ENCODE data around the gene KRT76. TPM values are rescaled to one million over a fixed set of nuclear protein-coding genes. Genes with fewer than 3 reads are reported as not detected.

The KRT76 gene
- total RNA-seq, 1 donor: not detected

DNA sequence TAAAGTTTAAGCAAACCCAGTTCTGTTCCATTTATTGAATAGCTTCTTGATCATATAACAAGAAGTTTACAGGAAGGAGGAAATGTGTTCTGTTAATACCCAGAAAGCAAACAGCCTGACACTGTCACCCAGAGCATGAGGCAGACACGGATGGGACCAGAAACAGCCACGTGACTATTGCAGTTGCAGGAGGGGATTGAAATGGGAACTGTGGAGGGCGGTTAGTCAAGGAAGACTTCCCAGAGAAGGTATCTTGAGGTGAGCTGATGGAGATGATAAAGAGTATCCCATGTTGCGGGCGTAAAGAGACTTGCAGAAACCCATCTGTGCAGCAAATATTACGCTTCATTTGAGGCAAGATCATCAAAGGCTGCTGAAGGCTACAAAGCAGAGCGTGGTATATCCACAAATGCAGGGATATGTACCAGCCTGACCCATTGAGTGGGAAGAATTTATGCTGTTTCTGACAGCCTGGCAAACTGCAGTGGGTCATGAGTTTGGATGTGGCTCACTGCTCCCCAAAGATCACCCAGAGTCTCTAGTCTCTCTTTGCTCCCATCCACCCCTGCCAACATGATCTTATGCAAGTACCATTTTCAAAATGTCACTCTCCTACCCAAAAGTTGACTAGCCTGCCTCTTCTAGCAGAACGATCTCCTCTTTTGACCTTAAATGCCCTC lies 20.7 kb downstream of the KRT76 start:
- H4K20me1 ChIP-seq (ENCODE audit: insufficient read depth, low read length): no peaks in the 10 kb centered on the region
- H3K9me3 ChIP-seq (ENCODE audit: low read depth, low read length): no peaks in the 10 kb centered on the region
- no peak overlapping the region for H3K27ac ChIP-seq (ENCODE audit: low read depth, low read length)
- H3K4me3 ChIP-seq (ENCODE audit: insufficient read depth, low read length): no peak overlapping the region
- peaks cover 5% of the 10 kb centered on the region for H3K27me3 ChIP-seq (ENCODE audit: insufficient read depth, low read length)
- H3K4me1 ChIP-seq (ENCODE audit: insufficient read depth, low read length): no peaks in the 10 kb centered on the region
- H3K79me2 ChIP-seq (ENCODE audit: insufficient read depth, low read length): no peaks in the 10 kb centered on the region
- no peak overlapping the region for H3K4me2 ChIP-seq (ENCODE audit: insufficient read depth, low read length)
- no peak overlapping the region for H2AFZ ChIP-seq (ENCODE audit: low read length)
- no peak for DNase-seq (ENCODE audit: insufficient read length, low spot score, missing footprints)
- H3K36me3 ChIP-seq (ENCODE audit: insufficient read depth, low read length): no peaks in the 10 kb centered on the region
- TF ChIP-seq, protein P1, sequence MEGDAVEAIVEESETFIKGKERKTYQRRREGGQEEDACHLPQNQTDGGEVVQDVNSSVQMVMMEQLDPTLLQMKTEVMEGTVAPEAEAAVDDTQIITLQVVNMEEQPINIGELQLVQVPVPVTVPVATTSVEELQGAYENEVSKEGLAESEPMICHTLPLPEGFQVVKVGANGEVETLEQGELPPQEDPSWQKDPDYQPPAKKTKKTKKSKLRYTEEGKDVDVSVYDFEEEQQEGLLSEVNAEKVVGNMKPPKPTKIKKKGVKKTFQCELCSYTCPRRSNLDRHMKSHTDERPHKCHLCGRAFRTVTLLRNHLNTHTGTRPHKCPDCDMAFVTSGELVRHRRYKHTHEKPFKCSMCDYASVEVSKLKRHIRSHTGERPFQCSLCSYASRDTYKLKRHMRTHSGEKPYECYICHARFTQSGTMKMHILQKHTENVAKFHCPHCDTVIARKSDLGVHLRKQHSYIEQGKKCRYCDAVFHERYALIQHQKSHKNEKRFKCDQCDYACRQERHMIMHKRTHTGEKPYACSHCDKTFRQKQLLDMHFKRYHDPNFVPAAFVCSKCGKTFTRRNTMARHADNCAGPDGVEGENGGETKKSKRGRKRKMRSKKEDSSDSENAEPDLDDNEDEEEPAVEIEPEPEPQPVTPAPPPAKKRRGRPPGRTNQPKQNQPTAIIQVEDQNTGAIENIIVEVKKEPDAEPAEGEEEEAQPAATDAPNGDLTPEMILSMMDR (IDR thresholded peaks at IDR 0.05; ENCODE audit: extremely low read depth, low read depth, low read length): no peak

DNA sequence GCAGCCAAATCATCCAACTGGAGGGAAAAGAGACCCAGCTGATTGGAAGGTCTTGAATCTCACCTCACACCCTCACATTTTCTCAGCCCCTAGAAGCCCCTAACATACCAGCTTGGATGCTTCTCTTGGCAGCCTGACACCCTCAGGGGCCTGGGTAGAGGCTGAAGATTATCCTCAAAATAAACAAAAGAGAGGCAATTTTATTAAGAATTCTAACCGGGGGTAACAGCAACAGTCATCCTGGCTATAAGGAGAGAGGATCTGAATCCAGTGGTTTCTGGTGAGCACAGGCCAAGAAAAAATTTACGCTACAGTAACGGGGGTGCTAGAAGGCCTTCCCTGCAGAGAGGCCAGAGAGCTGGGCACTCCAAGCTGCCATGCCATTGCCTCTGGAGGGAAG lies 21.6 kb downstream of the KRT76 start:
- H3K4me1 ChIP-seq (ENCODE audit: insufficient read depth, low read length): no peaks in the 10 kb centered on the region
- no peaks in the 10 kb centered on the region for H3K79me2 ChIP-seq (ENCODE audit: insufficient read depth, low read length)
- no peak overlapping the region for H2AFZ ChIP-seq (ENCODE audit: low read length)
- no peaks in the 10 kb centered on the region for H3K36me3 ChIP-seq (ENCODE audit: insufficient read depth, low read length)
- H3K4me3 ChIP-seq (ENCODE audit: insufficient read depth, low read length): no peak overlapping the region
- no peaks in the 10 kb centered on the region for H4K20me1 ChIP-seq (ENCODE audit: insufficient read depth, low read length)
- H3K9me3 ChIP-seq (ENCODE audit: low read depth, low read length): no peaks in the 10 kb centered on the region
- DNase-seq (ENCODE audit: insufficient read length, low spot score, missing footprints): no peak
- no peak overlapping the region for H3K4me2 ChIP-seq (ENCODE audit: insufficient read depth, low read length)
- H3K27me3 ChIP-seq (ENCODE audit: insufficient read depth, low read length): peaks cover 5% of the 10 kb centered on the region
- no peak overlapping the region for H3K27ac ChIP-seq (ENCODE audit: low read depth, low read length)
- TF ChIP-seq, protein P1 (IDR thresholded peaks at IDR 0.05; ENCODE audit: extremely low read depth, low read depth, low read length): no peak

DNA sequence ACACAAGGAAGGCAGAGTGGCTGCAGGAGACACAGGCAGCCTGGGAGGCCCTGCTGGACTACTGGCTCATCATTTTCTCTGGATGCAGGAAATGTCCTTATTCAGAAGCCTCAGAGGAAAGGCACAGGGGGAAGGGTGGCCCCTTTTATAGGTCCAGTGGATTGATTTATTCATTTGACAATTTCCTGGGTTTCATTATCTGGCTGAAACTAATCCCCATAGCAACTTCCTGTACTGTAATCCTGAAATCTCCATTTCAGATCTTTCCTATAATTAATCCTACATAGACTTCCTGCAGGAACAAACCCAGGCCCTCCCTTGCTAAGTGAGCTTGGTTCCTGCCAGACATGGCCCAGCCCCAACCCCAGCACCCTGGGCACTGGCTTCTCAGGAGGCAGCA lies 23.0 kb downstream of the KRT76 start:
- H3K4me3 ChIP-seq (ENCODE audit: insufficient read depth, low read length): no peak overlapping the region
- no peak overlapping the region for H3K27ac ChIP-seq (ENCODE audit: low read depth, low read length)
- no peak overlapping the region for H2AFZ ChIP-seq (ENCODE audit: low read length)
- H4K20me1 ChIP-seq (ENCODE audit: insufficient read depth, low read length): no peaks in the 10 kb centered on the region
- H3K4me1 ChIP-seq (ENCODE audit: insufficient read depth, low read length): no peaks in the 10 kb centered on the region
- peaks cover 14% of the 10 kb centered on the region for H3K27me3 ChIP-seq (ENCODE audit: insufficient read depth, low read length)
- no peaks in the 10 kb centered on the region for H3K79me2 ChIP-seq (ENCODE audit: insufficient read depth, low read length)
- TF ChIP-seq, protein P1 (IDR thresholded peaks at IDR 0.05; ENCODE audit: extremely low read depth, low read depth, low read length): no peak
- DNase-seq (ENCODE audit: insufficient read length, low spot score, missing footprints): no peak
- no peaks in the 10 kb centered on the region for H3K36me3 ChIP-seq (ENCODE audit: insufficient read depth, low read length)
- no peak overlapping the region for H3K4me2 ChIP-seq (ENCODE audit: insufficient read depth, low read length)
- no peaks in the 10 kb centered on the region for H3K9me3 ChIP-seq (ENCODE audit: low read depth, low read length)

DNA sequence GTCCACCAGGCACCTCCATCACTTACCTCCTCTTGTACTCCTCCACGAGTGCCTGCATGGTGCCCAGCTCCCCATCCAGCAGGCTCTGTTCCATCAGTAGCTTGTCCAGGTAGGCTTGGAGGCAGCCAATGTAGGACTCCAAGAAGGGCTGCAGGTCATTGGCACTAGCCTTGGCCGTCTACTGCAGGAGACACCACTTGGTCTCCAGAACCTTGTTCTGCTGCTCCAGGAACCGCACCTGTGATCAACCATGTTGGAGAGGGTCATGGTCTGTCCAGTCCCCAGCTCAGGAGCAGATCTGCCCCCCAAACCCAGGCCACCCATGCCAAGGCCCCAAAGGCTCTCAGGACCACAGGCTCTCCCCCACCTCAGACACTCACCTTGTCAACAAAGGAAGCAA lies 23.9 kb downstream of the KRT76 start:
- Histone ChIP-seq H3K79me2 (ENCODE audit: insufficient read depth, low read length) (no peaks in the 10 kb centered on the region), H3K9me3 (ENCODE audit: low read depth, low read length) (no peaks in the 10 kb centered on the region), H3K36me3 (ENCODE audit: insufficient read depth, low read length) (no peaks in the 10 kb centered on the region), H3K4me2 (ENCODE audit: insufficient read depth, low read length) (no peak overlapping the region), H3K27ac (ENCODE audit: low read depth, low read length) (no peak overlapping the region), H4K20me1 (ENCODE audit: insufficient read depth, low read length) (no peaks in the 10 kb centered on the region), H2AFZ (ENCODE audit: low read length) (no peak overlapping the region), H3K4me3 (ENCODE audit: insufficient read depth, low read length) (no peak overlapping the region), H3K27me3 (ENCODE audit: insufficient read depth, low read length) (peaks cover 14% of the 10 kb centered on the region), H3K4me1 (ENCODE audit: insufficient read depth, low read length) (no peaks in the 10 kb centered on the region)
- no peak for DNase-seq (ENCODE audit: insufficient read length, low spot score, missing footprints)
- TF ChIP-seq, protein P1 (IDR thresholded peaks at IDR 0.05; ENCODE audit: extremely low read depth, low read depth, low read length): no peak

All from osteoblast (primary cell).